T47D (cell line): ENCODE results near the gene CDH2.

ENCODE experiments used
- DNase-seq, 2 experiments: peaks; one replicate each; pipeline versions ENCODE4 v3.0.0 to v3.0.0-alpha.2; 2011 to 2012; ENCODE audit warnings: low read depth in 1 of 2, low spot score in 1 of 2
- JUND ChIP-seq: IDR thresholded peaks from 2 replicates; pipeline ENCODE4 v1.6.1; 2012; ENCODE audit warnings: low read depth
- in situ Hi-C: cut with HindIII; loops from 2 replicates; pipeline ENCODE4 v1.10.0; 2016; ENCODE audit warnings: low sequenced_read_pairs, low pct_unique_long_range_greater_than_20kb

The CDH2 gene

GRCh38 chr18:28114472-28114871, 62.5 kb downstream of the CDH2 start:
- in situ Hi-C loops: no loop called here

GRCh38 chr18:28113271-28114029, 63.5 kb downstream of the CDH2 start:
- in situ Hi-C loops: no loop called here
- no peak for DNase-seq
- no peak for TF ChIP-seq JUND

More at GRCh38 chr18:28114472-28114871, 62.5 kb downstream of the CDH2 start:
- DNase-seq: no peak
- no peak for TF ChIP-seq JUND

- no peak for DNase-seq
- no peak for TF ChIP-seq JUND
- in situ Hi-C loops: no loop called here
Measured at GRCh38 chr18:28112056-28112470, 64.9 kb downstream of the CDH2 start.

- in situ Hi-C loops: no loop called here
- no peak for TF ChIP-seq JUND
Measured at GRCh38 chr18:28110924-28111323, 66.0 kb downstream of the CDH2 start.

GRCh38 chr18:28109781-28110560, 67.0 kb downstream of the CDH2 start:
- no peak for TF ChIP-seq JUND
- no peak for DNase-seq
- in situ Hi-C loops: no loop called here

More at GRCh38 chr18:28110924-28111323, 66.0 kb downstream of the CDH2 start:
- no peak for DNase-seq

GRCh38 chr18:28108814-28109213, 68.1 kb downstream of the CDH2 start:
- no peak for DNase-seq
- in situ Hi-C loops: no loop called here
- no peak for TF ChIP-seq JUND

GRCh38 chr18:28108254-28108653, 68.7 kb downstream of the CDH2 start:
- no peak for TF ChIP-seq JUND
- in situ Hi-C loops: no loop called here
- DNase-seq: no peak

- no peak for TF ChIP-seq JUND
- DNase-seq: no peak
- in situ Hi-C loops: no loop called here
Measured at GRCh38 chr18:28099237-28099636, 77.7 kb downstream of the CDH2 start.

GRCh38 chr18:28095631-28096030, 81.3 kb downstream of the CDH2 start:
- in situ Hi-C loops: no loop called here
- no peak for TF ChIP-seq JUND
- no peak for DNase-seq

GRCh38 chr18:28095041-28095440, 81.9 kb downstream of the CDH2 start:
- no peak for DNase-seq
- in situ Hi-C loops: no loop called here
- TF ChIP-seq JUND: no peak

GRCh38 chr18:28091197-28091596, 85.7 kb downstream of the CDH2 start:
- in situ Hi-C loops: no loop called here
- no peak for DNase-seq
- no peak for TF ChIP-seq JUND

GRCh38 chr18:28088477-28088876, 88.5 kb downstream of the CDH2 start:
- in situ Hi-C loops: no loop called here
- no peak for TF ChIP-seq JUND
- no peak for DNase-seq
